ENCODE results near the gene IL17RC. TPM values are rescaled to one million over a fixed set of nuclear protein-coding genes. Genes with fewer than 3 reads are reported as not detected.

IL17RC gene
- total RNA-seq, 2 donors from 2014 or later: 0.41 to 0.93 TPM

- Mint-ChIP-seq H3K27me3 (ENCODE audit: low read depth) (no peaks in the 10 kb centered on the region), H3K4me3 (peak overlapping the region in 1 of 2 donors; percentile 44), H3K36me3 (ENCODE audit: insufficient read depth in 2 of 2) (peaks cover 2% of the 10 kb centered on the region in 2 donors), H3K4me1 (ENCODE audit: low read depth) (peaks cover 8% of the 10 kb centered on the region), H3K27ac (no peak overlapping the region), H3K9me3 (no peaks in the 10 kb centered on the region)
- DNase-seq: no peak
- ATAC-seq (replicated peaks in 1 of 2): no peak
Observed at GRCh38 chr3:9945358-9945757, 28.5 kb downstream of the IL17RC start.

- peaks cover 18% of the 10 kb centered on the region for H3K4me1 Mint-ChIP-seq (ENCODE audit: low read depth)
- peaks cover 0 to 4% of the 10 kb centered on the region in 2 donors for H3K36me3 Mint-ChIP-seq (ENCODE audit: insufficient read depth in 2 of 2)
- peak overlapping the region; percentile 84 to 87 for H3K4me3 Mint-ChIP-seq
- no peaks in the 10 kb centered on the region for H3K9me3 Mint-ChIP-seq
- peak; percentile 82 to 86 for DNase-seq
- H3K27me3 Mint-ChIP-seq (ENCODE audit: low read depth): no peaks in the 10 kb centered on the region
- peak; percentile 83 to 91 for ATAC-seq (replicated peaks in 1 of 2)
- peak overlapping the region; percentile 85 for H3K27ac Mint-ChIP-seq
Observed at GRCh38 chr3:9946112-9947024, 29.5 kb downstream of the IL17RC start.

DNA sequence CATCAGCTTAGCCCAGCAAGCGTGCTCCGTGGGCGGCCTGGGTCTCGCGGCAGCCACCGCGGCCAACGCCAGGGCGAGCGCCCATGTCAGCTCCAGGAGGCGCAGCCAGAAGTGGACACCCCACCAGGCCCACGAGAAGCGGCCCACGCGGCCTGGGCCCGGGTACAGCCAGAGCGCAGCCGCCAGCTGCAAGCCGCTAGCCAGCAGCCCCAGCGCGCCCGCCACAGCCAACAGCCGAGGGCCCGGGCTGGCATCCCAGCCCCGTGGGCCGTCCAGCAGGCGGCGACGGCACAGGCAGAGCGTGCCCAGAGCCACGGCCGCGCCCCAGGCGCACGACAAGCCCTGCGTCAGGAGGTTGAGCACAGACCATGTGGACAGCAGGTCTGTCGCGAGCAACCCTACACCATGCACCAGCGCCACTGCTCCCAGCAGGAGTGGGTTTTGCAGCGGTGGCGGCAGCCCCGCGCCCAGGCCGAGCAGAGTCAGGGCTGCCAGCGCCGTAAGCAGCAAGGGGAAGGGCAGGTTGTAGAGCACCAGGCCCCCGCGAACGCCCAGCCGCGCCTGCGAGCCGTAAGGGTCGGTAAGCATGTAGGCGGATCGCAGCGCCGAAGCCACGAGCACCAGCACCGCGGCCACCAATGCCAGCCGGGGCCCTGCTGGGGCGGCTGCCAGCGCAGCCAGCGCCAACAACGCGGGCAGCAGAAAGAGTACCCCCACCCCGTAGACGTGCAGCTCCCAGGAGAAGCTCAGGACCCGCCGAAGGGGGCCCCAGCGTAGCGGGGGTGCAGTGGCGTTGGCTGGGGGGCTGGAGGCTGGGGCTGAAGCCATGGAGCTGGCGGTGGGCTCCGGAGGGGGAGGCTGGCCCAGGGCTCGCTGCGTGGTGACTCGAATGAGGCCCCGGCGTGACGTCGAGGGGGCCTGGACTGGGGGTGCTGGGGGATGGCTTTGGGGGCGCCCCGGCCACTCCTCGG, 30.4 kb downstream of the IL17RC start:
- Mint-ChIP-seq H3K9me3 (no peaks in the 10 kb centered on the region), H3K27me3 (ENCODE audit: low read depth) (no peaks in the 10 kb centered on the region), H3K36me3 (ENCODE audit: insufficient read depth in 2 of 2) (peaks cover 0 to 4% of the 10 kb centered on the region in 2 donors), H3K27ac (no peak overlapping the region), H3K4me1 (ENCODE audit: low read depth) (peaks cover 22% of the 10 kb centered on the region), H3K4me3 (no peak overlapping the region)
- ATAC-seq (replicated peaks in 1 of 2): no peak
- no peak for DNase-seq

GRCh38 chr3:9948586-9948985, 31.7 kb downstream of the IL17RC start:
- no peaks in the 10 kb centered on the region for H3K27me3 Mint-ChIP-seq (ENCODE audit: low read depth)
- no peaks in the 10 kb centered on the region for H3K9me3 Mint-ChIP-seq
- no peak overlapping the region for H3K4me3 Mint-ChIP-seq
- no peak for ATAC-seq (replicated peaks in 1 of 2)
- H3K4me1 Mint-ChIP-seq (ENCODE audit: low read depth): peaks cover 22% of the 10 kb centered on the region
- H3K36me3 Mint-ChIP-seq (ENCODE audit: insufficient read depth in 2 of 2): peaks cover 0 to 5% of the 10 kb centered on the region in 2 donors
- H3K27ac Mint-ChIP-seq: no peak overlapping the region
- DNase-seq: no peak

DNA sequence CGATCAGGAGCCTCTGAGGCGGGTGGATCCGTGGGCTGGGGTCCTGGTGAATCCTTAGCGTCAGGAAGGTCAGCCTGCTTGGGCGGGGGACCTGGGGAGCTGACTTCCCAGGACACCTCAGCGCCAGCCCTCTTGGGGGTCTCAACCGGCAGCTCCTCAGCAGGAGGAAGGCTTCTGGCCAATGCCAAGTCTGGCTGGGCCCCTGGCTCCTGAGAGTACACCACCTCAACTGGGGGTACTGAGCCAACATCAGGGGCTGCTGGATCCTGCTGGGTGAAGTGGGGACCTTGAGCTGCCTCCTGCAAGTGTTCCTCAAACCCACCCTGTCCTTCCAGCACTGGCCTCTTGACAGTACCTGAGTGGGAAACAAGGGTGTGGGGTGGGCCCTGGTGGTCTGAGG, 32.2 kb downstream of the IL17RC start:
- H3K27me3 Mint-ChIP-seq (ENCODE audit: low read depth): no peaks in the 10 kb centered on the region
- peaks cover 0 to 5% of the 10 kb centered on the region in 2 donors for H3K36me3 Mint-ChIP-seq (ENCODE audit: insufficient read depth in 2 of 2)
- peaks cover 22% of the 10 kb centered on the region for H3K4me1 Mint-ChIP-seq (ENCODE audit: low read depth)
- no peak for ATAC-seq (replicated peaks in 1 of 2)
- no peaks in the 10 kb centered on the region for H3K9me3 Mint-ChIP-seq
- H3K27ac Mint-ChIP-seq: no peak overlapping the region
- H3K4me3 Mint-ChIP-seq: no peak overlapping the region
- no peak for DNase-seq

DNA sequence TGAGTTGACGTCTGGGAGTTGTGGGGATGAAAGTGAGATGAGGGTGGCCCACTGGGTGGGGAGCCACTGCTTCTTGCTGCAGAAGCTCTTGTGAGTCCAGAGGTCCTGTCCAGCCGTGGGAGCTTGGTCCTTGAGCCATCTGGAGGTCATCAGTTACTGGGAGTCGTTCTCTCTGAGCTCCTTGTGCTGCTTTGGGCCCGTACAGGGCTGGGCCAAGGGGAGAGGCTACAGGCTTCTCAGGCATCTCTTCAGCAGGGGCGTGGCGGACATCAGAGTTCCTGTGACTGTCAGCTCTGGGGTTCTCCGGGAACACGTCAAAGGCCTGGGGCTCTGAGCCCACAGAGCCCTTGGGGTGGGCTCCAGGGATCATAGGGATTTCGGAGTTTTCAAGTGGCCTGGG, 32.7 kb downstream of the IL17RC start:
- H3K36me3 Mint-ChIP-seq (ENCODE audit: insufficient read depth in 2 of 2): peaks cover 0 to 5% of the 10 kb centered on the region in 2 donors
- ATAC-seq (replicated peaks in 1 of 2) (no peak), DNase-seq (no peak)
- H3K9me3 Mint-ChIP-seq: no peaks in the 10 kb centered on the region
- H3K27ac Mint-ChIP-seq: no peak overlapping the region
- no peak overlapping the region for H3K4me3 Mint-ChIP-seq
- H3K4me1 Mint-ChIP-seq (ENCODE audit: low read depth): peaks cover 22% of the 10 kb centered on the region
- H3K27me3 Mint-ChIP-seq (ENCODE audit: low read depth): no peaks in the 10 kb centered on the region

GRCh38 chr3:9951126-9951525, 34.2 kb downstream of the IL17RC start:
- Mint-ChIP-seq H3K27ac (peak overlapping the region; percentile 74), H3K27me3 (ENCODE audit: low read depth) (no peaks in the 10 kb centered on the region), H3K4me1 (ENCODE audit: low read depth) (peaks cover 19% of the 10 kb centered on the region), H3K4me3 (peak overlapping the region; percentile 92 to 94), H3K36me3 (ENCODE audit: insufficient read depth in 2 of 2) (peaks cover 0 to 4% of the 10 kb centered on the region in 2 donors), H3K9me3 (no peaks in the 10 kb centered on the region)
- DNase-seq (peak; percentile 33 to 40), ATAC-seq (replicated peaks in 1 of 2) (peak; percentile 10 to 23)

DNA sequence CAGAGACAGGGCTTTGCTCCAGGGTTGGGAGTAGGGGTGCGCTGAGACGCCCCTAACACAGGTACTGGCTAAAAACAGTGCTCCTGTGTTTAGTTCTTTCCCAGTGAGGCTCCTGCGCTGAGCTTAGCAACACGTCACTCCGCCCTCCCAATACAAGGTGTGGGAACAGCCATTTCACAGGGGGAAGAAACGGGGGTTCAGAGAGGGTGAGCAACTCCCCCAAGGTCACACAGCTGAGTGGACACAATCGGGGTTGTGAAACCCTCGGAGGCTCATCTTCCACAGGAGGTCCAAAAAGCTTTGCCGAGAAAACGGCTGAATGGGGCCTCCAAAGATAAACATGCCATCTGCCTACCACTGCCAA, 34.7 kb downstream of the IL17RC start:
- Mint-ChIP-seq H3K9me3 (no peaks in the 10 kb centered on the region), H3K4me3 (peak overlapping the region; percentile 92 to 94), H3K27ac (peak overlapping the region; percentile 74), H3K4me1 (ENCODE audit: low read depth) (peaks cover 17% of the 10 kb centered on the region), H3K36me3 (ENCODE audit: insufficient read depth in 2 of 2) (peaks cover 0 to 3% of the 10 kb centered on the region in 2 donors), H3K27me3 (ENCODE audit: low read depth) (no peaks in the 10 kb centered on the region)
- peak; percentile 31 to 37 for ATAC-seq (replicated peaks in 1 of 2)
- no peak for DNase-seq

GRCh38 chr3:9951962-9952805, 35.3 kb downstream of the IL17RC start, which contains the start of gene PRRT3:
TSS of gene PRRT3 (minus strand) at chr3:9952408. CDS start at chr3:9950115, 2,293 bp downstream.
- Mint-ChIP-seq H3K4me3 (peak within 1 kb of the TSS; percentile 92 to 94), H3K9me3 (no peaks in the 10 kb centered on the region), H3K36me3 (ENCODE audit: insufficient read depth in 2 of 2) (peaks cover 0 to 3% of the 10 kb centered on the region in 2 donors), H3K4me1 (ENCODE audit: low read depth) (peaks cover 17% of the 10 kb centered on the region), H3K27ac (peak within 1 kb of the TSS; percentile 74), H3K27me3 (ENCODE audit: low read depth) (no peaks in the 10 kb centered on the region)
- ATAC-seq (replicated peaks in 1 of 2) (peak; percentile 86 to 87), DNase-seq (peak; percentile 72 to 76)

GRCh38 chr3:9955067-9955502, 38.2 kb downstream of the IL17RC start:
- Mint-ChIP-seq H3K4me1 (ENCODE audit: low read depth) (peaks cover 17% of the 10 kb centered on the region), H3K27me3 (ENCODE audit: low read depth) (no peaks in the 10 kb centered on the region), H3K36me3 (ENCODE audit: insufficient read depth in 2 of 2) (peaks cover 0 to 3% of the 10 kb centered on the region in 2 donors), H3K9me3 (no peaks in the 10 kb centered on the region), H3K27ac (no peak overlapping the region), H3K4me3 (no peak overlapping the region)
- ATAC-seq (replicated peaks in 1 of 2): no peak
- DNase-seq: no peak

- no peak overlapping the region for H3K4me3 Mint-ChIP-seq
- DNase-seq (no peak), ATAC-seq (replicated peaks in 1 of 2) (no peak)
- peaks cover 0 to 3% of the 10 kb centered on the region in 2 donors for H3K36me3 Mint-ChIP-seq (ENCODE audit: insufficient read depth in 2 of 2)
- no peaks in the 10 kb centered on the region for H3K27me3 Mint-ChIP-seq (ENCODE audit: low read depth)
- peaks cover 10% of the 10 kb centered on the region for H3K4me1 Mint-ChIP-seq (ENCODE audit: low read depth)
- H3K27ac Mint-ChIP-seq: peak overlapping the region; percentile 20
- H3K9me3 Mint-ChIP-seq: no peaks in the 10 kb centered on the region
Observed at GRCh38 chr3:9955611-9956352, 38.9 kb downstream of the IL17RC start.

DNA sequence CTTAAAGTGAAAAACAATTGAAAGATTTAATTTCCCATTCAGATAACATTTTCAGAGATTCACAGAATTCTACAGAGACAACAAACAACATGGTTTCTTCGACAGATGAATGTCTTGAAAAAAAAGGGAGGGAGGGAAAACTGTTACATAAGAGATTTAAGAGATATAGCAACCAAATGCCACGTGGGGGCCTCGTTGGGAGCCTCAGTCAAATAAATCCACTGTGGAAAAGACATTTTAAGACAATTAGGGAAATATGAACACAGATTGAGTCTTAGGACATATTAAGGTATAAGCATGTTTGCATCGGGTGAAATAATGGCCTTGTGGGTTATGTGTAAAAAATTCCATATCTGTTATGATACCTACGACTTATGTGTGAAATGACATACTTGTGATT, 40.3 kb downstream of the IL17RC start:
- ATAC-seq (replicated peaks in 1 of 2): no peak
- no peaks in the 10 kb centered on the region for H3K9me3 Mint-ChIP-seq
- H3K4me1 Mint-ChIP-seq (ENCODE audit: low read depth): no peaks in the 10 kb centered on the region
- no peak overlapping the region for H3K4me3 Mint-ChIP-seq
- DNase-seq: no peak
- no peaks in the 10 kb centered on the region for H3K27me3 Mint-ChIP-seq (ENCODE audit: low read depth)
- peaks cover 0 to 1% of the 10 kb centered on the region in 2 donors for H3K36me3 Mint-ChIP-seq (ENCODE audit: insufficient read depth in 2 of 2)
- H3K27ac Mint-ChIP-seq: no peak overlapping the region

All from activated T-cell treated with anti-CD3 and anti-CD28 coated beads, Interleukin-2, amount 50 U/mL, for 72 hours (primary cell).